Germinal center (tissue), 1 donor: Measurements from ENCODE around the gene ZKSCAN4.

Experiments
- DNase-seq: peaks from one replicate; pipeline ENCODE4 v3.0.0; 2012; ENCODE audit warnings: mixed read lengths, low spot score

The ZKSCAN4 gene

DNA sequence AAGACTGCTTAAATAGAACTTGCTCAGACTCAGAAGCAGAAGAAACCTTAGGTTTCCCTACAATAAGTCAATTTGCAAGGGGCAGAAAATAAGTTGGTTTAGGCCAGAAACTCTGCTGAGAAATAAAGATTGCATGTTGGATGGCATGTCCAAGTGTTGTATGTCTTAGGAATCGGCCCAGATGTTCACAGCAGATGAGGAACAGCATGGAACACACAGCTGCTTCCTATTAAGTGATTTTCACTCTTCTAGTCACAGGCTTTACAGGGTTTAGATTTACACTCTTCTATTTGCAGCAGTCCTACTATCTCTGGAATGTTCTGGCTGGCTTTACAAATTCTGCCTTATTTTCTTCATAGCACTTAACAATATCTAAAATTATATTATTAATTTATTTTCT, 3.2 kb downstream of the ZKSCAN4 start:
- no peak for DNase-seq

DNA sequence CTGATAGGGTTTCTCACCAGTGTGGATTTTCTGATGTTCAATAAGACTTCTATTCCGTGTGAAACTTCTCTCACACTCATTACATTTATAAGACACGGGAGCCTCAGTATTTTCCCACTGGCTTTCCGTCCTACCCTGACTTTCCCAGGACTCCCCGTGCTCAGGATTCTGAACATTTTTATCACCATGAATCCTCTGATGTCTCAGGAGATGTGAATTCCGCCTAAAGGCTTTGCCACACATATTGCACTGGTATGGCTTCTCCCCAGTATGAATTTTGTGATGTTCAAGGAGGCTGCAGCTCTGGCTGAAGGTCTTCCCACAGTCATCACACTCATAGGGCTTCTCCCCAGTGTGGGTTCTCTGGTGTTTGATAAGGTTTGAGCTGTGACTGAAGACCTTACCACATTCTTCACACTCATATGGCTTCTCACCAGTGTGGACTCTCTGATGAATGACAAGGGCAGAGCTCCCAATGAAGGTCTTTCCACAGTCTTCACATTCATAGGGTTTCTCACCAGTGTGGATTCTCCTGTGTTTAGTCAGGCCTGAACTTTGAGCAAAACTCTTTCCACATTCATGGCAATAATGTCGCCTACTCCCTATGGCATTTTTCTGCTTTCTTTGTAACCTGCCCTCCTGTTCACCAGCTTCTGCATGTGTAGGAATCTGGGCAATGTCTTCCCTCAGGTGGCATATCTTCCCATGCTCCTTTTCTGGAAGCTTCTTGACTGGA, 6.7 kb downstream of the ZKSCAN4 start:
- DNase-seq: no peak

DNA sequence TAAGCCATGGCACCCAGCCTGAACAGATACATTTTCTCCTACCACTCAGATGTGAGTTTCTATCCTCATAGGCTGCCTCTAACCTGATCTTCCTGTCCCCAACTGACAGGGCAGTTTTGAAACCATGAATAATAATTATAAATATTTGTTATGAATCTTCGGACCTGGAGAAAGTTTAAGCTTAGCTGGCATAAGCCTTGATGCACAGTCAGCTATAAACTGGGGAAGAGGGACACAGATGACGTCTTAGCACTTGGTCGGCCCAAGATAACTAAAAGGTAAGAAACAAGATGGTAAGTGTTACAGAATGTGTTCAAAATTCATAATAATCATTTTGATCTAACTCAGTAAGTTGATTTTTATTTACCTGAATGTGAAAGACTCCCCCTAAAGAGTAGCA, 8.1 kb downstream of the ZKSCAN4 start:
- no peak for DNase-seq

DNA sequence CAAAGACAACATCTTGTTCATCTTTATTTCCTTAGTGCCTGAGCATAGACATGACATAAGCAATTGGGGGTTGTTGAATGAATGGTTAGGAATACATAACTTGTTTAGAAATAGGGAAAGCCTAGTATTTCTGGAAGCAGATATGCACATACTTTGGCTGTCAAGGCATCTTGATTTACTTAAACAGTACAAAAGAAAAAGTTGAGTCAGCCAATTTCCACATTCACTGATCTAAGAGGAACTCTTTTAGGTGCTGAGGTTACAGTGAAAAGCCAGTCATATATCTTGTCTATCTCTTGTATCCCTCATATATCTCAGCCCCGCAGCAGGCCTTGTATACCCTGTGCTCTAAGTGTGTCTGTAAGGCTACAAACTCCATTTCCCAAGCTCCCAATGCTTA, 11.6 kb downstream of the ZKSCAN4 start:
- DNase-seq: no peak

DNA sequence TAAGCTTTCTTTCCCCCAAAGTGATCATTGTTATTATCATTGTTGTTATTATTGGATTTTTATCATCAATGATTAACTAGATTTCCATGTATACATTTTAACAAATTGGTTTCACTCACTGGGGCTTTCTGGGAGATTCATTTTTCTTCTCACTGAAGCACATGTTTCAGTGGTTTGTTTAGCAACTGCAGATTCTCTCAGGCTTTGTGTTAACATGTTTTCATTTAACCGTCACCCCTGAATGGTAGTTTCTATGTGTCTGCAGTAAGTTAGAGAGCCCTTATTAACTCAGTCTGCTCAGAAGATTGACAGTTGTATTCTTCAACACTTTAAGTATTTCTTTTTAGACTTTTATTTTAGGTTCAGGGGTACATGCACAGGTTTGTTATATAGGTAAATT, 12.4 kb downstream of the ZKSCAN4 start:
- no peak for DNase-seq

DNA sequence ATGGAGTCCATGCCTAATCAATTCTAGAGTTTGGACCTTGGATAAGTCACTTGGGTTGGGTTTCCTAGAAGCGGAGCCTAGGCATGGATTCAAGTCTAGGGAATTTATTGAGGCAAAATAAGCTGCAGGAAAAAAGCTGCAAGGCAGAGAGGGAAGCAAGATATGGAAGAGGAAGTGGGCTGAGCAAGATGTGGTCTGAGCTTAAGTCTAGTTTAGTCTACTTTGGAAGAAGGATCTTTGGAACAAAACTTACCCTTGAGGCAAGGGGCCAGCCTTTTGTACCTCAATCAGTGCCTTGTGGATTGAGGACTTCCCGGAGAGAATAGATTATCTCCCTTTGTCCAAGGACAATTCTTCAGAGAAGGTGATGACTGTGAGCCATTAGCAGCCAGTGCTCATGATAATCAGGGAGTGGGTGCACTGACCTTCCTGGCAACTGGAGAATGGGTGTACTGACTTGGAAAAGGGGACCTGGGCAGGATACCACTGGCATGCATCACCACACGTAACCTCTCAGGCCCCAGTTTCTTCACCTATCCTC, 16.1 kb downstream of the ZKSCAN4 start:
- no peak for DNase-seq

DNA sequence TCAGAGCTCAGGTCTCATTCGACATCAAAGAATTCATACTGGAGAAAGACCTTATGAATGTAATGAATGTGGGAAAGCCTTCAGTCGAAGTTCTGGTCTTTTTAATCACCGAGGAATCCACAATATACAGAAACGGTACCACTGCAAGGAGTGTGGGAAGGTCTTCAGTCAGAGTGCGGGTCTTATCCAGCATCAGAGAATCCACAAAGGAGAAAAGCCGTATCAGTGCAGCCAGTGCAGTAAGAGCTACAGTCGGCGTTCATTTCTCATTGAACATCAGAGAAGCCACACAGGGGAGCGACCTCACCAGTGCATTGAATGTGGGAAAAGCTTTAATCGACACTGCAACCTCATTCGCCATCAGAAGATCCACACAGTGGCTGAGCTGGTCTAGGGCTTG, 19.3 kb downstream of the ZKSCAN4 start:
- DNase-seq: no peak

DNA sequence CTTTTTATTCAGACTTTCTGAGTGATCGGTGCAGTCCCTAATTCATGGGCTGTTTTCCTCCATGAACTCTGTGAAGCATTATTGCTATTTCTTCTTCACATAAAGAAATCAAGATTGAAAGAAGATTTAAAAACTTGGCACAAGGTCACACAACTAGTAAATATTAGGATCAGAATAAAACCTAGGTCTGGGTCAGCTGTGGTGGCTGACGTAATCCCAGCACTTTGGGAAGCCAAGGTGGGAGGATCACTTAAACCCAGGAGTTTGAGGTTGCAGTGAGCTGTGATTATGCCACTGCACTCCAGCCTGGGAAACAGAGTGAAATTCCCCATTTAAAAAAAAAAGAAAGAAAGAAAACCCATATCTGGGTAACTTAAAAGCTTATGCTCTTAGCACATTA, 25.6 kb downstream of the ZKSCAN4 start:
- DNase-seq: no peak

DNA sequence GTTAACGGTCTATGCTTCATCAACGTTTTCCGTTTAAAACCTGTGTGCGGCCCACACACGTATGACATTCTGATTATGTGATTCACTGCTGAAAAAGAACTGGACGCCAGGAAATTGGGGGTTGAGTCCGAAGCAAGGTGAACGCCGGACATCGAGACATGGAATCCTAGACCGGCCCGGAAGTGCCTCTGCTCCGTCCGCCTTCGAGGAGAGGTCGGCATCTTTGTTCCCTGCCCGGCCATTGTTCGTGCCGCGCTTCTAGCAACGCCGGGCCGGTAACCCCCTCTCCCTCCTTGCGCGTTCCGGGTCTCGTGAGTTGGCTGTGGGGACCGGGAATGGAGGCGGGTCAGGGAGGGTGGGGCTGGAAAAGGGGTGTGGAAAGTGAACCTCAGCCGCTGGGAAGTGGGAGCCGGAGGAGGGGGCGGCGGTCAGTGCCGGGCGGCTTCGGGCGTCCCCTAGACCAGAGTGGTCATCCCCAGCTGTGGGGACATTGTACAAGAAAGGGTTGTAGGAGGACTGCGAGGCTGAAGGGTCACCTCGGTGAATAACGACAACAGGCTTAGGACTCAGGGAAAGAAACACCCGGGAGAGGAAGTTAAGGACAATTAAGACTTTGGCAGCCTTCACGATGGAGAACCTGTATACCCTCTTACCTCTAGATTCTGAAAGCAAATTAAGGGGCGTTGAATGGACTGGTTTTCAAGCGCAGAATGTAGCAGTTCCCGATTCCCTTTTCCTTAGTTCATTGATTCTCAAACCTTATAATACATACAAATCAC, 26.8 kb downstream of the ZKSCAN4 start, which contains the start of gene ZSCAN9:
ZSCAN9 (plus strand) TSS at position 220 of the 779 bp plus-strand sequence. CDS start 1,810 bp downstream, outside the sequence.
- peak; percentile 41 for DNase-seq

DNA sequence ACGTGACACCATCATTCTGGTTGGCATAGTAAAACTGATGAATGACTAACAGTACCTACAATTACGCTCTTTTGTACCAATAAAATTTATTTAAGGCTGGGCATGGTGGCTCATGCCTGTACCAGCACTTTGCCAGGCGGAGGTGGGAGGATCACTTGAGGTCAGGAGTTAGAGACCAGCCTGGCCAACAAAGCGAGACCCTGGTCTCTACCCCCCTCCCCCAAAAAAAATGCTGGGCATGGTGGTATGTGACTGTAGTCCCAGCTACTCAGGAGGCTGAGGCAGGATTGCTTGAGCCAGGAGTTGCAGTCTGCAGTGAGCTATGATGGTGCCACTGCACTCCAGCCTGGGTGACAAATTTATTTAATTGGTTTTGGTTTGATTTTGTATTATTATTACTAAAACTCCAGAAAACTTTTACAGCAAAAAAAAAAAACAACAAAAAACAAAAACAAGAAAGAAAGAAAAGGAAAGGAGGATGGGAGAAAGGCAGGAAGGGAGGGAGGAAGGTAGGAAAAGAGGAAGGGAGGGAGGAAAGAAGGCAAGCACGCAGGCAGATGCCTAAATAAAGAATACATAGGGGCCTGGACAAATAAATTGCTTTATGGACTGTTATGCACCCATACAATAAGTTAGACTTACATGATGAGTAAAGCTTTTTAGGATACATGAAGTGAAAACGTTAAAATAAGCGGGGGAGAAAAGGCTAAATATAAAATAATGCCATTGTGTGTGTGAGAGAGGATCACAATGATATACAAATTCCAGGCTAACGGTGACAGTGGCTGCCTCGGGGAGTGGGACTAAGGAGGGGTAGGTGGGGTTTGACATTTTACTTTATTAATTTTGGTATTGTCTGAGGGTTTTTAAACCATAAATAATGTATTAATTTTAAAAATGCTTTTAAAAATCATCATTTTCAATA, 27.7 kb downstream of the ZKSCAN4 start:
- no peak for DNase-seq

DNA sequence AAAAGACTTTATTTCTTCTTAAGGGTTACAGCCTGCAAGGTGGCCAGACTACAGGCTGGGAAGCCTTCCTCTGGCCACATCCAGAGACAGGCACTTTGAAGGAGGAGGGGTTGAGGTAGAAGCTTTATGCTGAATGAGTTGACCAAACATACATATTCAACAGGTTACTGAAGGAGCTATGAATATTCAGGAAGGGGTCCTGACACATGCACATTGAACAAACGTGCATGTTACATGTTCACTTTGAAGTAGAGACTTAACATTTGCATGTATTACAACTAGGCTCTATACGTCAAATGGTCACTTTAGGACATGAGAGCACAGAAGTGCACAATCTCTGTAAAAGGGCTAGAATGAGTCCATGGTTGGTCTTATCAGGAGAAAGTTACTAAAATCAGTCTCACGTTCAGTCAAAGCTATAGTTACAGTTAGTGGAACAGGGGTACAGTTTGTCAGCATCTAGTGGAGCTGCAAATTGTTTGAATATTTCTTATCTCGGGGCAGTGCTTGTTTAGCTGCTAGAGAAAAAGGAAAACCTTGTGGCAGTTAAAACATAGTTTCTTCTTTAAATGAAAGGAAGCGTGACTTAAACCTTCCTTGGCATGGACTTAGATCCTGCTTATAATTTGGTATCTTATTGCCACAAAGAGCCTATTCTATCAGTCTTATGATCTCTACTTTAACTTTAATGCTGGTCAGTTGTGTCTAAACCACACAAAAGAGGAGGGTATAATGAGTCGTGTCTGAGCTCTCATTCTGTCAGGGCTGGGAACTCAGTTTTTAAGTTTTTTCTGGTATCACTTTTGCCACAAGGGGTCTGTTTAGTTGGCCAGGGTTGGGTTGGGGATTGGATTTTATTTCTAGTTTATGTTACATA, 31.6 kb downstream of the ZKSCAN4 start:
- no peak for DNase-seq

DNA sequence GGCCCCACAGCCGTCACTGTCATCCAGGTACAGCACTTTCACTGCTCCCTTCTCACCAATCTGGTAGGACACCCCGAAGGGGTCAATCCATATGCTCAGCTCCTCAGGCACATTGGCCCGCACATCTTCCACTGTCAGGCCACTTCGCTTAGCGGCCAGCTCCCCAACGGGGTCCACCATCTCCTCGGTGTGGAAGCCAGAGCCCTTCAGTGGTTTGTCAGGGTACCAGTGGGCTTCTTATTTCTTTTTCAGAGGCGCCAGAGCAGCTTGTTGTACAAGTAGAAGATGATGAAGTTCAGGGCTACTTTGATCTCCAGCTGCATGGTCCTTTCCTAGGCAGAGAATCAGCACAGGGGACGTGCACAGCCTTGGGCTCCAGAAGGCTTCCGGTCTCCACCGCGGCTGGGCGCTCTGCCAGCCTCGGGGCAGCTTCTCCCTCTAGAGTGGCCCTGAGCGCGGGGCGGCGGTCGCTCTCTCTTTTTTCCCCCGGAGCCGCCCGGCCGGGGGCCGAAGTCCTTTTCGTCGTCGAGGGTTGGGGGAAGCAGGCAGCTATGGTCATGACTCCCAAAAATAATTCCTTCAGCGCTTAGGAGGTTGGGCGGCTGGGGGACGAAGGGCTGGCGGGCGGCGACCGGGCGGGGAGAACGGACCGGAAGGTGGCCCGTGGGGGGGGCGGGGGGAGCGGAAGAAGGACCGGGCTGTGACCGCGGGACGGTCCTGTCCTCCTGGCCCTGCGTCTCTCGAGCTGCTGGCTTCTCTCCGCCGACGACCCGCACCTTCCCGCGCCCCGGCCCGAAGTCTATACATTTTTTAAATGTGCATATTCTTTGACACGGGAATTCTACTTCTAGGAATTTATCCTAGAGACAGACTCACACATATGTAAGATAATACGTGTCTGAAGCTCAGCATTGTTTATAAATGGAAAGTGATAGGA, 33.5 kb downstream of the ZKSCAN4 start:
- peak; percentile 46 for DNase-seq

DNA sequence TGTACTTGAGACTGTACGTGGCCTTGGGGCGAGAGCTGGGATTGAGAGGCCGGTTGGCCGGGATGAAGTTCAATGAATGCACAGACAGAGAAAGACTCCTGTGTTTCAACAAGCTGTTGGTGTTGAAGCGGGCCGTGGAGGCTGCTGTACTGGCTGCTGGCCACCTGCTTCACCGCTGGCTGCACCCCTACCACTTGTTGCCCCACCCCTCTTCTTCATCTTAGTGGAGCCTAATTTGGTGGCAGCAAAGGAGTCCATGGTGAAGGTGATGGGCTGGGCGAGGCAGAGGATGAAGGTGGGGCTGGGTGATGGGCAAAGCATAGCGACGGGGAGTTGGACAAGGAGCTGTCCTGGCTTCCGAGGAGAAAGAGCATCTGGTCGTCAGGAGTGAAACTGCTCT, 34.2 kb downstream of the ZKSCAN4 start:
- DNase-seq: no peak

DNA sequence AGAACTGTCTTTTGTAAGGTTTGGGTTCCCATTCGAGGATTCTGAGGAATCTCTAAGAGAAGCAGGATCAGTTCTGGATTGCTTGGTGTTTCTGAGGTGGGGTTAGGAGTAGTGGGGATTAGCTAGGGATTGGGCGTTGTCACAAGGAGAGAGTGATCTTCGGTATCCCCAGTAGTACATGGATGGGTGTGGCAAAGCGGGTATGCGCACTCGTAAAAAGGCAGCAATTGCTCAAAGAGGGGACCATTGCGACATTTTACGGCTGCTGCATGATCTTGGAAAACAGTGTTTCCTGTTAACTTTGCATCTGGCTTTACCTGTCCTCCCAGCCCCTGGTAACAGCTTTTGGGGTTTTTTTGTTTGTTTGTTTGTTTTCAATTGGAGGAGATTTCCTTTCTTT, 36.6 kb downstream of the ZKSCAN4 start:
- no peak for DNase-seq

DNA sequence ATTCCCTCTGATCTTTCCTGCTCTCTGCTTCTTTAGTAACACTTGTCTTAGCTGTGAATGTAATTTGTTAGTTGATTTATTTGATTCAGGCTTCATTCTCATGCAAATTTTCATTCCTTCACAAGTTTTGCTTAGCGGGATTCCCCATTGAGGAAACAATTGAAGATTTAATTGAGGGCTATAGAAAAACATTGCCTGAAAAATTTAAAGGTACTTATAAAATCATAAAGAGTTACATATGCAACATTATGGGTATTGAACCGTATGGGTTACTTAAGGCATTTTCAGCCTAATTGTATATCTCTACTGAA, 38.9 kb downstream of the ZKSCAN4 start:
- no peak for DNase-seq

DNA sequence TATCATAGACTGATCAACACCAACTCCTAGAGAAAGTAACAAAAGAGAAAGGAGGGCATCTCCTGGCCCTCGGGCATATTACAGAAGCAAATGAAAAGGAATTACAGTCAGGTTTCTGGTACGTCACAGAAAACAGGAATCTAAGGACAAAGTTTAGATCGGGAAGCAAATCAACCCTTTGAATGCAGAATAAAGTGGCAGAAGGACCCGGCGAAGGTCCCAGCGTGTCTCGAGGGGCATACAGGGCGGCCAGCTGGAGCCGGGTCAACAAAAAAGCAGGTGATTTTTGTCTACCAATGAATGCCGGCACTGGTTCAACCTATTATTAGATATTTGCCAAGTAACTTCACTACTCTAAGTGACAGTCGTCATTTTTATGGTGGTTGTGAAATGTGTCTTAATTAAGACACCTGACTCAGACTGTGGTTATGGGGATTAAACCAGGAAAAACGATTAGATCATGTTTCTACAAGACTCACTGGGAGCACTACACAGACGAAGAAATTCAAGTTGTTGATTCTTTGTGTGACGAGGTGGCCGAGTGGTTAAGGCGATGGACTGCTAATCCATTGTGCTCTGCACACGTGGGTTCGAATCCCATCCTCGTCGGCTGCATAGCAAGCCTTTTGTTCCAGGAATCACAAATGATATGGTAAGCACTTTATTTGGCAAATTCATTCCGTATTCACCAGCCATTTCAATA, 39.4 kb downstream of the ZKSCAN4 start:
- DNase-seq: no peak

DNA sequence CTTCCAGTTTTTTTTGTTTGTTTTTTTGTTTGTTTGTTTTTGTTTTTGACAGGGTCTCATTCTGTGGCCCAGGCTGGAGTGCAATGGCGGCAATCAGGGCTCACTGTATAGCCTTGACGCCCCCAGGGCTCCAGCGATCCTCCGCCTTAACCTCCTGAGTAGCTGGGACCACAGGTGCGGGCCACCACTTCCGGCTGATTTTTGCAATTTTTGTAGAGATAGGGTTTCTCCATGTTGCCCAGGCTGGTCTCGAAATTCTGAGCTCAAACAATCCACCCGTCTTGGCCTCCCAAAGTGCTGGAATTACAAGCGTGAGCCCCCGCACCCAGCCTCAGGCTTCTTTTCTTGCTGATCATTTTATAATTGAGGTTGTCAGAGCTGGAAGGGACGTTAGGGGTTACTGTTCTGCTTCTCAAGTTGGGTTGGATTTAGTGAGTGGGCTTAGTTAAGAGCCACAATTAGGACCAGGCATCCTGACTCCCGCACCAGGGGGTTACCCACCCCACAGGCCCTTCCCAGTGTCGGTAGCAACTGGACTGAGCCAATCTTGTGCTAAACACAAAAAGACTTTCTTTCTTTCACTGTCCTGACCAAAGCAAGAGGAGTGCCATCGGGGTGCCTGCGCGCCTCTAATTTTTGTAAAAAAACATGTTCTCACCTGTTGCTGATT, 40.1 kb downstream of the ZKSCAN4 start:
- no peak for DNase-seq

DNA sequence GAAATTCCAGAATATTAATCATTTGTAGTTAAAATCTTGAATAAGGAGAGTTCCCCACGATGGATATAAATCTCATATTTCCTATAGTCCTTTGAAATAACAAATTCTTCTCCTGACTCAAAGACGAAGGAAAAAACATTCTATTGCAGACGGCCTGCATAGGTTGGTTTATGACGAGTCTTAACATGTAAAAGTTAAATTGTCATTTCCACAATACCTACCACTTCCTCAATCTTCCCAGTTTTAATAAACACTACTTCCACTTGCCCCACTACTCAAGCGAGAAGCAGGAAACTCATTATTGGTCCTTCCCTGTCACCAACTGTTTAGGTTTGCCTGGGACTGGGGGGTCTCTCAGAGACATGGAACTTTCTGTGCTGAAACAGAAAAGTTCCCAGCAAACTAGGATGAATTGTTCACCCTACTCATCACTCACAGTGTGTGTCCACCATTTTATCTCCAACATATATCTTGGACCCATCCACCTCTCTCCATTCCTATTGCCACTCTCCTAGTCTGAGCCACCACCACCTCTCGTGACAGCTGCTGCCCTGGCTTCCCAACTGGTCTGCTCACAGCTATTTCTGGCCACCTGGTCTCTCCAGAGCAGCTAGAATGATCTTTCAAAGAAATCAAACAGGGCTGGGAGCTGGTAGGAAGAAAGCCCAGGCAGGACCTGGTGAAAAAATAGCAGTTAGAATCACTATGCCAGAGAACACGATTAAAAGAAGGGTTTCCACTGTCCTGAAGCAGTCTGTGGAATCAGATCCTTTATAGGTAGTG, 42.1 kb downstream of the ZKSCAN4 start:
- DNase-seq: no peak
